Endothelial cell of umbilical vein (primary cell): ENCODE data around the gene POLR1C.

ENCODE experiments used
- EZH2 ChIP-seq: IDR thresholded peaks from 2 replicates; pipeline ENCODE4 v1.6.1; 2012; ENCODE audit warnings: borderline replicate concordance, low read depth, mild to moderate bottlenecking, moderate library complexity, low read length, inconsistent platforms; ENCODE audit not compliant: severe bottlenecking
- JUN ChIP-seq: IDR thresholded peaks from 2 replicates; pipeline ENCODE4 v1.6.1; 2011; ENCODE audit warnings: borderline replicate concordance, low read depth; ENCODE audit not compliant: insufficient read length, insufficient read depth
- MYC ChIP-seq: IDR thresholded peaks from one replicate; pipeline ENCODE4 v1.6.1; 2011; ENCODE audit warnings: mild to moderate bottlenecking, low read depth, low read length
- POLR2A ChIP-seq: IDR thresholded peaks from 2 replicates; pipeline ENCODE4 v1.6.1; 2012; ENCODE audit warnings: low read depth, mild to moderate bottlenecking, control low read depth, low read length
- POLR2AphosphoS5 ChIP-seq: IDR thresholded peaks from 2 replicates; pipeline ENCODE4 v1.6.1; 2012; ENCODE audit warnings: low read depth, mild to moderate bottlenecking, control low read depth, low read length, moderate library complexity; ENCODE audit not compliant: insufficient read depth
- TF ChIP-seq, protein P1 (sequence below): IDR thresholded peaks from 2 replicates; pipeline ENCODE4 v1.6.1; 2011; ENCODE audit not compliant: insufficient read depth, insufficient read length
- TF ChIP-seq, protein P2 (sequence below), 2 donors: IDR thresholded peaks; 1 replicate in 1 of 2; 2 replicates in 1 of 2; pipeline ENCODE4 v1.5.1; 2011; ENCODE audit warnings: low read length in 2 of 2, mild to moderate bottlenecking in 2 of 2, moderate library complexity in 2 of 2, control low read depth in 1 of 2, inconsistent platforms in 1 of 2, low read depth in 1 of 2; ENCODE audit not compliant: insufficient read depth in 1 of 2; ENCODE audit errors: extremely low read depth in 1 of 2

DNA sequence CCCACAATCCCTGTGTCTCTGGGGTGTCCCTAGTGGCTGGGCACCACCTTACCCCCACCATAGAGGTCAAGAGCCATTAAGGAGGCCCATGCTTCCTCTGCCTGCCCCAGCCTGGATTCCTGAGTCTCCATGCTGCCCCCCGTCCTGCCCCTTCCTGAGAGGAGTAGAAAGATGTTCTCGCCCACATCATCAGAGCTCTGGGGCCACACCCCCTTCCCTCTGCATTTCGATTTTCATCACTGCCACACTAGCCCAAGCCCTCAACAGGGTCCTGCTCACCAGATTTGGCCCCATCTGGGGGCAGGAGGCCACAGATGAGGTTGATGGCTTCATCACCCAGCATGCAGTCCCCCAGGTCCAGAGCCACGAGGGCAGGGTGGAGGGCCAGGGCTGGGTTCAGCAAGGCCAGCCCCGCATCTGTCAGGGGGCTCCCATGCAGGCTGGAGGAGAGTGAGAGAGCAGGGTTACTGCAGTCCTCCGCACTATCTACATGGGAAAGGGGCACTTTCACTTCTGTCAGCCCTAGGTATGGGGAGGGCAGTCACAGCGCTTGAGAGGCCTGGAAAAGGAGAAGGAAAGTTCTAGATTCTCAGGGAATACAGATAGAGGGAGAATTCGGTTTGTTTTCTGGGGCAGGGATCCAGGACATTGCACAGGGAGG lies 8.3 kb upstream of the POLR1C start:
- TF ChIP-seq, protein P1, sequence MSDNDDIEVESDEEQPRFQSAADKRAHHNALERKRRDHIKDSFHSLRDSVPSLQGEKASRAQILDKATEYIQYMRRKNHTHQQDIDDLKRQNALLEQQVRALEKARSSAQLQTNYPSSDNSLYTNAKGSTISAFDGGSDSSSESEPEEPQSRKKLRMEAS, result no peak
- TF ChIP-seq, protein P2, sequence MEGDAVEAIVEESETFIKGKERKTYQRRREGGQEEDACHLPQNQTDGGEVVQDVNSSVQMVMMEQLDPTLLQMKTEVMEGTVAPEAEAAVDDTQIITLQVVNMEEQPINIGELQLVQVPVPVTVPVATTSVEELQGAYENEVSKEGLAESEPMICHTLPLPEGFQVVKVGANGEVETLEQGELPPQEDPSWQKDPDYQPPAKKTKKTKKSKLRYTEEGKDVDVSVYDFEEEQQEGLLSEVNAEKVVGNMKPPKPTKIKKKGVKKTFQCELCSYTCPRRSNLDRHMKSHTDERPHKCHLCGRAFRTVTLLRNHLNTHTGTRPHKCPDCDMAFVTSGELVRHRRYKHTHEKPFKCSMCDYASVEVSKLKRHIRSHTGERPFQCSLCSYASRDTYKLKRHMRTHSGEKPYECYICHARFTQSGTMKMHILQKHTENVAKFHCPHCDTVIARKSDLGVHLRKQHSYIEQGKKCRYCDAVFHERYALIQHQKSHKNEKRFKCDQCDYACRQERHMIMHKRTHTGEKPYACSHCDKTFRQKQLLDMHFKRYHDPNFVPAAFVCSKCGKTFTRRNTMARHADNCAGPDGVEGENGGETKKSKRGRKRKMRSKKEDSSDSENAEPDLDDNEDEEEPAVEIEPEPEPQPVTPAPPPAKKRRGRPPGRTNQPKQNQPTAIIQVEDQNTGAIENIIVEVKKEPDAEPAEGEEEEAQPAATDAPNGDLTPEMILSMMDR (IDR thresholded peaks at IDR 0.05; ENCODE audit: extremely low read depth in 1 of 2, insufficient read depth in 1 of 2, low read depth in 1 of 2, low read length in 2 of 2), result no peak
- TF ChIP-seq MYC, result no peak
- no peak for TF ChIP-seq POLR2AphosphoS5
- TF ChIP-seq POLR2A, result no peak
- no peak for TF ChIP-seq EZH2
- no peak for TF ChIP-seq JUN
